Fibroblast of lung (primary cell): ENCODE measurements around the gene LYVE1. TPM values are rescaled to one million over a fixed set of nuclear protein-coding genes. Genes with fewer than 3 reads are reported as not detected.

ENCODE experiments used
- DNase-seq, 2 donors: peaks; one replicate each; pipeline versions ENCODE4 v3.0.0 to v3.0.0-alpha.2; 2010; ENCODE audit warnings: low read depth in 2 of 2
- H2AFZ ChIP-seq: 2 replicates; pipeline ENCODE4 v1.5.1; 2012; ENCODE audit warnings: low read length, control low read depth, inconsistent platforms
- H3K27ac ChIP-seq: 2 replicates; pipeline ENCODE4 v1.5.1; 2011; ENCODE audit warnings: low read length, control low read depth; ENCODE audit not compliant: insufficient read depth
- H3K27me3 ChIP-seq: 2 replicates; pipeline ENCODE4 v1.5.1; 2011; ENCODE audit warnings: mild to moderate bottlenecking, low read length; ENCODE audit not compliant: control insufficient read depth, insufficient read depth
- H3K36me3 ChIP-seq: 2 replicates; pipeline ENCODE4 v1.5.1; 2011; ENCODE audit warnings: low read length; ENCODE audit not compliant: control insufficient read depth, insufficient read depth
- H3K4me1 ChIP-seq: 2 replicates; pipeline ENCODE4 v1.5.1; 2011; ENCODE audit warnings: low read length; ENCODE audit not compliant: control insufficient read depth, insufficient read depth; ENCODE audit errors: extremely low read depth
- H3K4me2 ChIP-seq: 2 replicates; pipeline ENCODE4 v1.5.1; 2011; ENCODE audit warnings: low read length, control low read depth; ENCODE audit not compliant: insufficient read depth; ENCODE audit errors: extremely low read depth
- H3K4me3 ChIP-seq, 4 experiments: fragments of 200-600 bp in 1 of 4; sonication (generic) in 1 of 4; replicated peaks in 1 of 4; 2 replicates each; pipeline ENCODE4 v1.5.1; 2011 to 2016; ENCODE audit warnings: low read length in 4 of 4, low read depth in 3 of 4, mild to moderate bottlenecking in 3 of 4, control low read depth in 2 of 4, inconsistent platforms in 1 of 4, mixed read lengths in 1 of 4; ENCODE audit not compliant: insufficient read depth in 1 of 4; ENCODE audit errors: control extremely low read depth in 1 of 4
- H3K79me2 ChIP-seq: 2 replicates; pipeline ENCODE4 v1.5.1; 2012; ENCODE audit warnings: mild to moderate bottlenecking, low read length, inconsistent platforms; ENCODE audit not compliant: control insufficient read depth, insufficient read depth
- H3K9ac ChIP-seq: 2 replicates; pipeline ENCODE4 v1.5.1; 2011; ENCODE audit warnings: mild to moderate bottlenecking, low read length, control low read depth; ENCODE audit not compliant: insufficient read depth
- H3K9me3 ChIP-seq: 2 replicates; pipeline ENCODE4 v1.5.1; 2012; ENCODE audit warnings: low read depth, low read length; ENCODE audit not compliant: control insufficient read depth, insufficient read depth
- H4K20me1 ChIP-seq: 2 replicates; pipeline ENCODE4 v1.5.1; 2011; ENCODE audit warnings: low read length; ENCODE audit not compliant: control insufficient read depth, insufficient read depth; ENCODE audit errors: extremely low read depth
- CTCF ChIP-seq, 2 donors: IDR thresholded peaks in 1 of 2; conservative IDR thresholded peaks in 1 of 2; 1 replicate in 1 of 2; 2 replicates in 1 of 2; pipeline ENCODE4 v1.5.1; 2011 to 2012; ENCODE audit warnings: low read length in 2 of 2, control low read depth in 1 of 2, inconsistent platforms in 1 of 2, low read depth in 1 of 2, mild to moderate bottlenecking in 1 of 2
- EZH2 ChIP-seq: IDR thresholded peaks from 2 replicates; pipeline ENCODE4 v1.5.1; 2012; ENCODE audit warnings: low read length, control low read depth, mild to moderate bottlenecking; ENCODE audit errors: missing control alignments
- polyA plus RNA-seq, 2 donors: library from polyadenylated mRNA; depleted of rRNA in 1 of 2; stranded (reverse) in 1 of 2; unstranded in 1 of 2; fragments of >200 nt; gene quantifications; 2 replicates each; pipeline ENCODE4 v1.2.1, GENCODE V29; 2011 to 2012; ENCODE audit warnings: missing spikeins in 1 of 2
- total RNA-seq: library from RNA; depleted of rRNA; stranded (reverse); fragments of >200 nt; gene quantifications from 2 replicates; pipeline ENCODE4 v1.2.1, GENCODE V29; 2014

Gene LYVE1
- total and polyA plus RNA-seq, 2 donors (not counting 1 experiment from before 2014, with no cell fraction given) = 0.08 to 0.17 TPM

GRCh38 chr11:10587388-10587787, 18.9 kb upstream of the LYVE1 start:
- H3K4me1 ChIP-seq = peaks cover 13% of the 10 kb centered on the region

GRCh38 chr11:10584071-10584501, 15.6 kb upstream of the LYVE1 start:
- H3K9me3 ChIP-seq = no peaks in the 10 kb centered on the region
- no peak overlapping the region for H3K27ac ChIP-seq
- H3K27me3 ChIP-seq = no peaks in the 10 kb centered on the region
- DNase-seq = peak; percentile 86 to 87
- H4K20me1 ChIP-seq = no peaks in the 10 kb centered on the region
- TF ChIP-seq EZH2 = no peak
- TF ChIP-seq CTCF (conservative IDR thresholded peaks at IDR 0.05 in 1 of 2, IDR thresholded peaks at IDR 0.05 in 1 of 2; ENCODE audit: low read depth in 1 of 2, low read length in 2 of 2) = no peak
- peaks cover 1% of the 10 kb centered on the region for H3K36me3 ChIP-seq
- H3K4me2 ChIP-seq = no peak overlapping the region
- H2AFZ ChIP-seq = no peak overlapping the region
- peaks cover 3% of the 10 kb centered on the region for H3K4me1 ChIP-seq
- H3K4me3 ChIP-seq = no peak overlapping the region
- H3K9ac ChIP-seq = no peak overlapping the region
- no peaks in the 10 kb centered on the region for H3K79me2 ChIP-seq

More at GRCh38 chr11:10587388-10587787, 18.9 kb upstream of the LYVE1 start:
- Histone ChIP-seq H3K9ac (no peak overlapping the region), H3K36me3 (peaks cover 5% of the 10 kb centered on the region), H3K9me3 (no peaks in the 10 kb centered on the region), H3K27ac (no peak overlapping the region), H4K20me1 (no peaks in the 10 kb centered on the region), H3K27me3 (no peaks in the 10 kb centered on the region), H3K79me2 (no peaks in the 10 kb centered on the region), H3K4me2 (no peak overlapping the region), H3K4me3 (no peak overlapping the region), H2AFZ (no peak overlapping the region)
- TF ChIP-seq EZH2 (no peak), CTCF (conservative IDR thresholded peaks at IDR 0.05 in 1 of 2, IDR thresholded peaks at IDR 0.05 in 1 of 2; ENCODE audit: low read depth in 1 of 2, low read length in 2 of 2) (no peak)
- no peak for DNase-seq

- Histone ChIP-seq H3K4me1 (no peaks in the 10 kb centered on the region), H4K20me1 (no peaks in the 10 kb centered on the region), H3K4me3 (no peak overlapping the region), H3K4me2 (no peak overlapping the region), H3K36me3 (peaks cover 1% of the 10 kb centered on the region), H3K27ac (no peak overlapping the region), H3K9ac (no peak overlapping the region), H3K79me2 (no peaks in the 10 kb centered on the region), H3K27me3 (no peaks in the 10 kb centered on the region), H3K9me3 (no peaks in the 10 kb centered on the region), H2AFZ (no peak overlapping the region)
- DNase-seq = peak in 1 of 2 donors; percentile 40
- TF ChIP-seq EZH2 (no peak), CTCF (conservative IDR thresholded peaks at IDR 0.05 in 1 of 2, IDR thresholded peaks at IDR 0.05 in 1 of 2; ENCODE audit: low read depth in 1 of 2, low read length in 2 of 2) (no peak)
Measured at GRCh38 chr11:10581481-10582019, 13.1 kb upstream of the LYVE1 start.
